Stimulated activated naive CD8-positive, alpha-beta T cell treated with anti-CD3 and anti-CD28 coated beads, Interleukin-15, Interleukin-2, amounts not matched to agents 100 U/mL and 50 U/mL, for 24 hours (primary cell): Measurements from ENCODE around the gene SETX.

Experiments
- ATAC-seq: fragments of 150-1000 bp; cut with Tn5 transposase; one replicate; pipeline ENCODE4 v1.10.0; 2021
- DNase-seq: peaks from one replicate; pipeline ENCODE4 v3.0.0; 2021

The SETX gene

DNA sequence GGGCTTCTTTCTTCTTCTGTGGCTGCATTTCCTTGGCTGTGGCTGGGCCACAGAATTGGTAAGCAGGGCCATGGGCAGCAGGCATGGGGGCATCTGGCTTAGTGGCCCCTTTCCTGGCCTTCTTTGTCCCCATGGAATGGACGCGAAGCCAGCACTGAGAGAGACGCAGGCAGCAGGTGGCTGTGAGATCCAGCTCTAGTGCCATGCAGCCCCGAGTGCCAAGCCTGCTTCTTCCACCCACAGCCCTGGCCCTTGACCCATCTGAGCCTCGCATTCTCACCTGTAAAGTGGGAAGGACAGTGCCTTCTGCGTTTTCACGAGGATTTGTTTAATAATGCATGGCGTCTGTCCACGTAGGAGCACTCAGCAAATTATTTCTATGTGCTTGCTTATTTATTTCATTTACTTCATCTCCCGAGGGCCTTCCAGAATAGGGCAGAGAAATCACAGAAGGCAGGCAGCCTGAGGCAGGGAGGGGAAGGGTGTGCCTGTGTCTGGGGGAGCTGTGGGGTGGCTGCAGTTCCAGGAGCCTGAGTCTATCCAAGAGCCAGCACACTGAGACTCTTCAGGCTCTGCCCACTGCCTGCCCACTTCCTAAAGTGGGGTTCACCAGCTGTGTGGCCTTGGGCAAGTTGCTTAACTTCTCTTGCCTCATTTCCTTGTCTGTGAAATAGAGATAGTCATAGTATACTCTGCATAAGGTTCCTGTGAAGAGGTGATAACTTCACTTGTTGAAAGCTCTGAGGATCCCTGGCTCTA lies 137.7 kb downstream of the SETX start:
- no peak for DNase-seq
- ATAC-seq: no peak

DNA sequence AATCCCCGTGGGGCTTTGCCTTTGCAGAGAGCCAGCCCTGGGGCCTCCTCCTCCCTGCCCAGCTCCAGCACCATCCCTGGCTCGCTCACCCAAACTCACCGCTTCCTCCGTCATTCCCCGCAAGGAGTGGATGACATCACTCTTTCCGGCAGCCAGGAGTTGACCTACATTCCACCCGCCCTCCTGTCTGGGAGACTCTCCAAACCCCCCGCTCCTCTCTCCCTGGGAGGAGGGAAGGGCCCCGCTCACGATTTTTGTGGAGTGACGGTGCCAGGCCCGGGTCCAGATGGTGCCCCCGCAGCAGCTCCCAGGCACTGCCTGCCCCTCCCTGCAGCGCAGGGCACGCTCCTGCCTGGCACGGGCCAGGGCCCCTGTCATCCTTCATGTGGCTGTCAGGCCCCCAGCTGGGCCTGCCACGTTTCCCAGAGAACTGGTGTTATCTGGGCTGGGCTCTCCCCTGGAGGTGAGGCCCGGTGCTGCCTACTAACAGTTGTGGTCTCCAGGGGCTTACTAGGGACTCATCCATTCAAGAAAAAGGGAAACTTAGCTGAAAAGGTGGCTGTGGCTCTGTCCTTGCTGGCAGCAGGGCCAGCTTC lies 140.7 kb downstream of the SETX start:
- ATAC-seq (no peak), DNase-seq (no peak)

GRCh38 chr9:132211570-132211969 lies 143.2 kb downstream of the SETX start:
- no peak for ATAC-seq
- no peak for DNase-seq
